ENCODE results near the gene EMX2. TPM values are rescaled to one million over a fixed set of nuclear protein-coding genes. Genes with fewer than 3 reads are reported as not detected.

EMX2 gene
- total RNA-seq, 1 experiment from 2014 or later: not detected

GRCh38 chr10:117559712-117560111 lies 17.2 kb downstream of the EMX2 start:
- Histone ChIP-seq H4K20me1 (ENCODE audit: insufficient read depth) (no peaks in the 10 kb centered on the region), H3K9ac (ENCODE audit: low read length) (no peak overlapping the region), H3K9me2 (ENCODE audit: insufficient read depth) (no peaks in the 10 kb centered on the region), H3K27me3 (ENCODE audit: insufficient read depth, low read length) (peaks cover 22% of the 10 kb centered on the region; the same call in 1 of the 2 replicates), H2AFZ (ENCODE audit: low read depth, low read length, poor library complexity, severe bottlenecking) (no peak overlapping the region), H3K4me2 (ENCODE audit: low read length) (no peak overlapping the region), H3K27ac (ENCODE audit: low read depth, low read length) (no peak overlapping the region), H3K9me3 (ENCODE audit: control insufficient read depth in 1 of 2, insufficient read depth in 1 of 2, low read depth in 1 of 2, low read length in 2 of 2) (no peaks in the 10 kb centered on the region), H3K4me1 (ENCODE audit: control insufficient read depth in 1 of 2, insufficient read depth in 2 of 2, low read length in 2 of 2) (no peaks in the 10 kb centered on the region), H3K4me3 (replicated peaks in 1 of 2; ENCODE audit: low read depth in 1 of 2, low read length in 2 of 2) (no peak overlapping the region), H3K79me2 (ENCODE audit: insufficient read depth, low read length) (no peaks in the 10 kb centered on the region), H3K36me3 (ENCODE audit: control insufficient read depth in 1 of 2, insufficient read depth in 2 of 2, low read length in 2 of 2) (no peaks in the 10 kb centered on the region)
- POLR2A ChIA-PET: no interaction called here
- TF ChIP-seq SP1 (IDR thresholded peaks at IDR 0.05; ENCODE audit: low read depth): no peak
- CTCF ChIA-PET: no interaction called here
- BruUV-seq (replicated peaks): no TSS peak
- intact Hi-C loops (cut with micrococcal nuclease): no loop called here
- ATAC-seq (no peak), DNase-seq (ENCODE audit: low read depth, low spot score) (no peak)
- RAD21 ChIA-PET (ENCODE audit: low non-redundant PET in 1 of 2, low total read pairs in 2 of 2, uncharacterized antibody in 2 of 2, unreplicated experiment in 2 of 2): no interaction called here

GRCh38 chr10:117560942-117561341 lies 18.4 kb downstream of the EMX2 start:
- H3K79me2 ChIP-seq (ENCODE audit: insufficient read depth, low read length): no peaks in the 10 kb centered on the region

More at GRCh38 chr10:117560942-117561341, 18.4 kb downstream of the EMX2 start:
- no peak overlapping the region for H3K4me2 ChIP-seq (ENCODE audit: low read length)
- no peak for ATAC-seq
- no peak overlapping the region for H2AFZ ChIP-seq (ENCODE audit: low read depth, low read length, poor library complexity, severe bottlenecking)
- H3K4me3 ChIP-seq (replicated peaks in 1 of 2; ENCODE audit: low read depth in 1 of 2, low read length in 2 of 2): no peak overlapping the region
- peaks cover 25% of the 10 kb centered on the region; the same call in 1 of the 2 replicates for H3K27me3 ChIP-seq (ENCODE audit: insufficient read depth, low read length)
- ChIA-PET CTCF (no interaction called here), RAD21 (ENCODE audit: low non-redundant PET in 1 of 2, low total read pairs in 2 of 2, uncharacterized antibody in 2 of 2, unreplicated experiment in 2 of 2) (no interaction called here), POLR2A (no interaction called here)
- intact Hi-C loops (cut with micrococcal nuclease): no loop called here
- H3K9me3 ChIP-seq (ENCODE audit: control insufficient read depth in 1 of 2, insufficient read depth in 1 of 2, low read depth in 1 of 2, low read length in 2 of 2): no peaks in the 10 kb centered on the region
- no peaks in the 10 kb centered on the region for H3K4me1 ChIP-seq (ENCODE audit: control insufficient read depth in 1 of 2, insufficient read depth in 2 of 2, low read length in 2 of 2)
- no peaks in the 10 kb centered on the region for H3K9me2 ChIP-seq (ENCODE audit: insufficient read depth)
- H3K27ac ChIP-seq (ENCODE audit: low read depth, low read length): no peak overlapping the region
- no TSS peak for BruUV-seq (replicated peaks)
- H3K36me3 ChIP-seq (ENCODE audit: control insufficient read depth in 1 of 2, insufficient read depth in 2 of 2, low read length in 2 of 2): no peaks in the 10 kb centered on the region
- H3K9ac ChIP-seq (ENCODE audit: low read length): no peak overlapping the region
- H4K20me1 ChIP-seq (ENCODE audit: insufficient read depth): no peaks in the 10 kb centered on the region
- no peak for DNase-seq (ENCODE audit: low read depth, low spot score)
- TF ChIP-seq EZH2 (IDR thresholded peaks at IDR 0.05) (no peak), EZH2phosphoT487 (IDR thresholded peaks at IDR 0.05; ENCODE audit: borderline replicate concordance) (no peak), ATF3 (IDR thresholded peaks at IDR 0.05) (no peak), ZNF274 (IDR thresholded peaks at IDR 0.05; ENCODE audit: low read depth, low read length) (no peak), RAD21 (IDR thresholded peaks at IDR 0.05; ENCODE audit: low read depth) (no peak), ELF1 (IDR thresholded peaks at IDR 0.05; ENCODE audit: borderline replicate concordance, low read depth) (no peak), CBX3 (IDR thresholded peaks at IDR 0.05; ENCODE audit: low read depth) (no peak), CTCF (IDR thresholded peaks at IDR 0.05 in 2 of 3, conservative IDR thresholded peaks at IDR 0.05 in 1 of 3; ENCODE audit: borderline replicate concordance in 1 of 3, insufficient read depth in 1 of 3, low read depth in 2 of 3, low read length in 2 of 3) (no peak), REST (IDR thresholded peaks at IDR 0.05; ENCODE audit: low read depth) (no peak), TCF7L2 (IDR thresholded peaks at IDR 0.05; ENCODE audit: borderline replicate concordance, extremely low read depth, insufficient read depth, insufficient read length) (no peak), CEBPB (IDR thresholded peaks at IDR 0.05; ENCODE audit: low read depth) (no peak)
